Stimulated activated naive CD4-positive, alpha-beta T cell treated with Interleukin-2 at 50 U/mL for 16 hours (primary cell): Measurements from ENCODE around the gene FAIM2.

Experiments
- DNase-seq: peaks from one replicate; lab custom pipeline; 2025; lab: John Stamatoyannopoulos, UW

FAIM2 gene

GRCh38 chr12:49939307-49939706, 35.6 kb upstream of the FAIM2 start:
- DNase-seq: no peak

- no peak for DNase-seq
Observed at GRCh38 chr12:49937639-49938300, 34.1 kb upstream of the FAIM2 start.

GRCh38 chr12:49936925-49937324, 33.2 kb upstream of the FAIM2 start:
- no peak for DNase-seq

- DNase-seq: no peak
Observed at GRCh38 chr12:49934505-49934904, 30.8 kb upstream of the FAIM2 start.

- DNase-seq: no peak
Observed at GRCh38 chr12:49933796-49934195, 30.1 kb upstream of the FAIM2 start.

GRCh38 chr12:49932533-49933130, 28.9 kb upstream of the FAIM2 start:
- DNase-seq: no peak

GRCh38 chr12:49932023-49932422, 28.3 kb upstream of the FAIM2 start:
- DNase-seq: no peak

GRCh38 chr12:49930515-49931288, 27.0 kb upstream of the FAIM2 start:
- no peak for DNase-seq

- no peak for DNase-seq
Observed at GRCh38 chr12:49929581-49929980, 25.9 kb upstream of the FAIM2 start.

GRCh38 chr12:49928471-49928870, 24.8 kb upstream of the FAIM2 start:
- no peak for DNase-seq

GRCh38 chr12:49925433-49926204, 21.9 kb upstream of the FAIM2 start:
- DNase-seq: no peak

- no peak for DNase-seq
Observed at GRCh38 chr12:49924628-49925246, 21.0 kb upstream of the FAIM2 start.

DNA sequence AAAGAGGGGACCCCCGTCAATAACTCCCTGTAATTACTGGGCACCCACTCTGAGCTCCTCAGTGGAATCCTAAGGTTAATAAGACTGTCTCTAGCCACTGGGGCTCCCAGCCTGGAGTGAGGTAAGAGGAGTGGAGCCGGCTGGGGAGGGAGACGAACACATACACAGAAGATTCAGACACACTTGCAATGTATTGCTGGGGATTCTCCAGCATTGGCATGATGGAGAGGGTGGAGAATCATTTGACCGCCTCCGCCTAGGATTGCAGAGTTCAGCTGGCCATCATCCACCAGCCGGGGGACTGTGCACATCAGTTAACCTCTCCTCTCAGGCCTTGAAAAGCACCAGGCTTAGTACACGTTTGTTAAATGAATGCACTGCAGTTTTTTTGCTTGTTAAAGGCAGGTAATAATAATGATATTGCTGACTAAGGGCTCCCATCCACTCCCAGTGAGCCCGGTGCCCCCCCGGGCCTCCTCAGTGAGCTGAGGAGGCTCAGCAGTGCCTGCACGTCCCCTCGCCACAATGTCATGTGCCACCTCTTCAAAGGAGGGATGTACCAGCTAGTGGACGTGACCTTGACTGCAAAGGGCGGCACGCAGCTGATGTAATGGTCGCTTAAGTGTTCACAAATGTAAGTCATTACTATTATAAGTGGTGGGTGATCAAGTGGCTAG, 20.3 kb upstream of the FAIM2 start:
- no peak for DNase-seq

DNA sequence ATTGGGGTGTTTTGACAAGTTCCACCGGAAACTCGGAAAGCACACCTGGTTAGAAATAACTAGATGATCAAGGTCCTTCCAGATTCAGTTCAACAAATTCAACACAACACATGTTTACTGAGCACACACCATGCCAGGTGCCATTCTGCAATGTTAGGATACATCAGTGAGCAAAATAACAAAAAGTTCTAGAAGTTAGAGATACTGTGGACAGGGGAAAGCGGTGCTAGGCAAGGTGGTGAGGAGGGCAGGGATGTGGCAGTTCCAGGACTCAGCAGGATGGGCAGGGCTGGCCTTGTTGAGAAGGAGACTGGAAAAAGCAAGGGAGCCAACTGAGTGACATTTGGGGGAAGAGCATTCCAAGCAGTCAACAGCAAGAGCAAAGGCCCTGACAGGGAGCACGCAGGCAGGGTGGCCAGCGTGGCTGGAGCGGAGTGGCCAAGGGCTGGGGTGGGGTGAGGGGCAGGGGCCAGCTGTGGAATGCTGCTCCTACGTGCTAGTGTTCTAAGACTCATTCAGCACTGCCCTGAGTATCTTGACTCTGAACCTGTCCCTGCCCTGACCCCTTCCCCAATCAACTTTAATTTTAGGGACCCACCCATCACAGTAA, 19.4 kb upstream of the FAIM2 start:
- DNase-seq: no peak

DNA sequence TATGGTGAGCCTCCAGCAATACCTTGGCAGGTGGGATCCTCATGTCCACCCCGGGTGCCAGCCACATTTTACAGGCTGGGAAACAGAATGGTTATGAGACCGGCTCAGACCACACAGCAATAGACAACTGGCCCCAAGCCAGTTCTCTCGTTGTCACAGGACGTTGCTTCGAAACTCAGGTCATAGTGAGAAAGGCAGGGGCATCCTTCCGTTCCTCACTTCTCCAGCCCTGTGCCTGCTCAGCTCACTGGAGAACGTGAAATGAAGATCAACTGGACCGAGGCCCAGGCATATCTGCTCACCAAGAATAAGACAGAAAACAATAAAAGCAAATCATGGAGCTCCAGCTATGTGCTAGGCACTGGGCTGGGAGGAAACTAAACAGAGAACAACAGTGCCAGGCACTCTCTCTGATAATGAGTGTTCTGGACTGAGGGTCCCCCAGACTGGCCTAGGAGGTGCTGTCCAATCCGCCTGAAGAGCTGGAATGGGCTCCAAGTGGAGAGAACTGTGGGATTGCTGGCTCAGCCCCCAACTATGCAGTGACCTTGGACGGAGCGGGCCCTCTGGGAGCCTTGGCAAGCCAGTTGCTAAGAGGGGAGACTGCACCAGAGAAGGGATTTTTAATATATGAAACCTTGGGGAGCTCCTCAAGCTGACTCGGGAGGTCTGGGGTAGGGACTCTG, 18.8 kb upstream of the FAIM2 start:
- DNase-seq: no peak

- DNase-seq: no peak
Observed at GRCh38 chr12:49921936-49922335, 18.2 kb upstream of the FAIM2 start.

DNA sequence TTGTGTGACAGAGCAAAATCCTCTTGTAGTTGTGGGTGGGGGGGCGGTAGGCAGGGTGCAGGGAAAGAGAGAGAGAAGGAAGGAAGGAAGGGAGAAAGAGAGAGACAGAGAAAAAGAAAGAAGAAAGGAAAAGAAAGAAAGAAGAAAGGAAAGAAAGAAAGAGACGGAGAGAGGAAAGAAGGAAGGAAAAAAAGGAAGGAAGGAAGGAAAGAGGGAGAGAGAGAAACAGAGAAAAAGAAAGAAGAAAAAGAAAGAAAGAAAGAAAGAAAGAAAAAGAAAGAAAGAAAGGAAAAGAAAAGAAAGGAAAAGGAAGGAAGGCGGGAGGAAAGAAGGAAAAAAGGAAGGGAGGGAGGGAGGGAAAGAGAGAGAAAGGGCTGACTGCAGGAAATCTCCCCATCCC, 17.6 kb upstream of the FAIM2 start:
- DNase-seq: no peak

DNA sequence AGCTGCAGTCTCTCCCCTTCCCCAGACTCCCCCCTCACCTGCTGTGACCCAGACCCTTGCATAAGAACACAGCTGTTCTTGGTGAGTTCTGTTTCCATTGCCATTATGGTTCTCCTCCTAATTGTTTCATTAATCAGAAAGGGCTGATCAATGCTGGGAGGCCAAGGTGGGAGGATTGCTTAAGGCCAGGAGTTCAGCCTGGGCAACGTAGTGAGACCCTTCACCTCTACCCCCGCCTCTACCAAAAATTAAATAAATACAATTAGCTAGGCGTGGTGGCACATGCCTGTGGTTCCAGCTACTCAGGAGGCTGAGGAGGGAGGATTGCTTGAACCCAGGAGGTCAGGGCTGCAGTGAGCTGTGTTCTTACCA, 17.2 kb upstream of the FAIM2 start:
- DNase-seq: no peak

- no peak for DNase-seq
Observed at GRCh38 chr12:49920241-49920914, 16.7 kb upstream of the FAIM2 start.

DNA sequence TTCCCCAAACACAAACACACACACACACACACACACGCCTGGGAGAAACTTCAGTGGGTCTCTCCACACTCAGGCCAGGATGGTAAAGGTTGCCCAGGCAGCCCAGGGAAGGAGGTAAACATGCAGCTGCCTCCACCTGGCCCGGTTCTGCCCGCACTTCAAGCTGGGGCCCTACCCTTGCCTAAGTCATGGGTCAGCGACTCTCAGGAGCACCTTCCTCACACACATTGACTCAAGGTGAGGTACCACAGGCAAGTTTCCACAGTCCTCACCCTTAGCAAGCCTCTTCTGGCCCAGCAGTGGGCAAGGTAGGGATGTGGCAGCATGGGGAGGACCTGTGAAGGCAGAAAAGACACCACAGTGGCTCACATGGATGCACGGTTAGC, 14.1 kb upstream of the FAIM2 start:
- no peak for DNase-seq
